OCI-LY7 (cell line): ENCODE data around the gene KCNIP1.

Experiments
- EZH2phosphoT487 ChIP-seq: fragments of 200-600 bp; sonication (generic); IDR thresholded peaks from 2 replicates; pipeline ENCODE4 v1.6.1; 2018; ENCODE audit warnings: low read depth, borderline replicate concordance, mild to moderate bottlenecking, mixed run types, antibody characterized with exemption, low read length, moderate library complexity, mixed read lengths
- TF ChIP-seq, protein P1 (sequence below): fragments of 200-600 bp; sonication (generic); conservative IDR thresholded peaks from 2 replicates; pipeline ENCODE4 v1.5.1; 2014; ENCODE audit warnings: mild to moderate bottlenecking, antibody characterized with exemption, low read length, moderate library complexity, mixed read lengths

GRCh38 chr5:170731052-170731451 is 227.2 kb downstream of the KCNIP1 start:
- TF ChIP-seq, protein P1, sequence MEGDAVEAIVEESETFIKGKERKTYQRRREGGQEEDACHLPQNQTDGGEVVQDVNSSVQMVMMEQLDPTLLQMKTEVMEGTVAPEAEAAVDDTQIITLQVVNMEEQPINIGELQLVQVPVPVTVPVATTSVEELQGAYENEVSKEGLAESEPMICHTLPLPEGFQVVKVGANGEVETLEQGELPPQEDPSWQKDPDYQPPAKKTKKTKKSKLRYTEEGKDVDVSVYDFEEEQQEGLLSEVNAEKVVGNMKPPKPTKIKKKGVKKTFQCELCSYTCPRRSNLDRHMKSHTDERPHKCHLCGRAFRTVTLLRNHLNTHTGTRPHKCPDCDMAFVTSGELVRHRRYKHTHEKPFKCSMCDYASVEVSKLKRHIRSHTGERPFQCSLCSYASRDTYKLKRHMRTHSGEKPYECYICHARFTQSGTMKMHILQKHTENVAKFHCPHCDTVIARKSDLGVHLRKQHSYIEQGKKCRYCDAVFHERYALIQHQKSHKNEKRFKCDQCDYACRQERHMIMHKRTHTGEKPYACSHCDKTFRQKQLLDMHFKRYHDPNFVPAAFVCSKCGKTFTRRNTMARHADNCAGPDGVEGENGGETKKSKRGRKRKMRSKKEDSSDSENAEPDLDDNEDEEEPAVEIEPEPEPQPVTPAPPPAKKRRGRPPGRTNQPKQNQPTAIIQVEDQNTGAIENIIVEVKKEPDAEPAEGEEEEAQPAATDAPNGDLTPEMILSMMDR, result no peak
- no peak for TF ChIP-seq EZH2phosphoT487
